Measurements from ENCODE around the gene PNLDC1.
A peak's percentile ranks its signal among the peaks of the same experiment; 100 is the strongest.
"Not testable (repeated sequence)": the region's sequence is repeated elsewhere in the genome, so short reads cannot be mapped to it uniquely, and the experiment has no call there.

PNLDC1 gene

DNA sequence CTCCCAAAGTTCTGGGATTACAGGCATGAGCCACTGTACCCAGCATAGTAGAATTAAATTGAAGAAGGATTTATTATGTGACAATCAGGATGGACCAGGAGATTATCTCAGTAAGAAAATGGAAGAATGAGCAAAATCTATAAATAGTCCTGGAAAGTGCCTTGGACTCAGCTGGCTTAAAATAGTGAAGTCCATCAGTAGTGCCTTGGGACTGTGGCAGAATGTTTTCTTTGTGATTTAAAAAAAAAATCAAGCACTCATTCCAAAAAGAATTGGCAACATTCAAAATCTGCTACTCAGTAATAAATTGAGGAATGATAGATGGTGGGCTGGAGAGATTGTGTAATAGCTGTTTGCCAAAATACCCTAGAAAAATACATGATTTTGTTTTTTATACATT is 53.7 kb downstream of the PNLDC1 start:
- H3K4me1 ChIP-seq (ENCODE audit: control insufficient read depth, insufficient read depth, low read length): no peaks in the 10 kb centered on the region
- no peak overlapping the region for H3K27ac ChIP-seq (ENCODE audit: low read length)
- no peaks in the 10 kb centered on the region for H3K27me3 ChIP-seq (ENCODE audit: control insufficient read depth, insufficient read depth, low read length)
- H3K36me3 ChIP-seq (ENCODE audit: control insufficient read depth, insufficient read depth, low read length): no peaks in the 10 kb centered on the region
- no peak overlapping the region for H3K4me3 ChIP-seq (ENCODE audit: low read length)
- H3K9me3 ChIP-seq (ENCODE audit: control insufficient read depth, insufficient read depth, low read length): no peaks in the 10 kb centered on the region
- no peak for DNase-seq (ENCODE audit: low read depth, low spot score)

DNA sequence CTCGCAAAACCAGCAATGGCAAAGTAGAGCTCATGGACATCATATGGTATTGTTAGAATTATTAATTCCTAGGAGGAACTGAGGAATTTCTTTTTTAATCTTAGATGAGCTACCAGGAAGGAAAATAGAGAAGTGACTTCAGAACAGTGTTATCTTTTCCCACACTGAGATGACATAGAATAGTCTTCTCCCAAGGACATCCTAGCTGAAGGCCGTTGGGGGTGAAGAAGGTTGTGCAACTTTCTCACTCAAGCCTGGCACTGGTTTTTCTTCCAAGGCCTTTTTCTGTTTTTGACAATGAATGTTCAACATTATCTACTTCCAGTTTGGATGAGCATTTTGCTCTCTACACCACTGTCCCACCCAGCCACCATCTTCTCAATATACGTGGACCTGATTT is 54.9 kb downstream of the PNLDC1 start:
- DNase-seq (ENCODE audit: low read depth, low spot score): no peak
- no CpG with 5 or more reads among the region's 3 CpGs for WGBS (ENCODE audit: insufficient coverage, insufficient read length)

DNA sequence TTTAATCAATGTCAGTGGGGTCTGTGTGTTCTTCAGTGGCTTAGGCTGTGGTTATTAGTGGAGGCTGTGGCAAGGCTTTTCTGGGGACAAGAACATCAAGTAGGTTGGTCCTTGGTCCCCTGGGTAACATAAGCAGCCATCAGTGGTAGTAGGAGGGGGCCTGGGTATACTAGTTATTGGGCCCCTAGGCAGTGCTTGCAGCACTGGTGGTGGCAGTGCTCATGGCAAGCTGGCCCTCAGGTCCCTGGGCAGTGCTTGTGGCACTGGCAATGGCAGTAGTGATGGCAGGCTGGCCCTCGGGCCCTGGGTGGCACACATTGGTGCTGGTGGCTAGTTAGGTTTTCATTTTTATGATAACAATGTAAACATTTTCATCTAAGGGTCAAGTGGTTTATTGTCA is 58.2 kb downstream of the PNLDC1 start:
- no peaks in the 10 kb centered on the region for H3K27me3 ChIP-seq (ENCODE audit: control insufficient read depth, insufficient read depth, low read length)
- H3K36me3 ChIP-seq (ENCODE audit: control insufficient read depth, insufficient read depth, low read length): no peaks in the 10 kb centered on the region
- no peak overlapping the region for H3K4me3 ChIP-seq (ENCODE audit: low read length)
- H3K4me1 ChIP-seq (ENCODE audit: control insufficient read depth, insufficient read depth, low read length): no peaks in the 10 kb centered on the region
- H3K27ac ChIP-seq (ENCODE audit: low read length): no peak overlapping the region
- H3K9me3 ChIP-seq (ENCODE audit: control insufficient read depth, insufficient read depth, low read length): no peaks in the 10 kb centered on the region
- WGBS (ENCODE audit: insufficient coverage, insufficient read length): no CpG with 5 or more reads among the region's 1 CpG
- DNase-seq (ENCODE audit: low read depth, low spot score): no peak

More for the DNA sequence above, 54.9 kb downstream of the PNLDC1 start:
- H3K36me3 ChIP-seq (ENCODE audit: control insufficient read depth, insufficient read depth, low read length): no peaks in the 10 kb centered on the region
- no peak overlapping the region for H3K27ac ChIP-seq (ENCODE audit: low read length)
- no peaks in the 10 kb centered on the region for H3K9me3 ChIP-seq (ENCODE audit: control insufficient read depth, insufficient read depth, low read length)
- H3K27me3 ChIP-seq (ENCODE audit: control insufficient read depth, insufficient read depth, low read length): no peaks in the 10 kb centered on the region
- no peaks in the 10 kb centered on the region for H3K4me1 ChIP-seq (ENCODE audit: control insufficient read depth, insufficient read depth, low read length)
- H3K4me3 ChIP-seq (ENCODE audit: low read length): no peak overlapping the region

DNA sequence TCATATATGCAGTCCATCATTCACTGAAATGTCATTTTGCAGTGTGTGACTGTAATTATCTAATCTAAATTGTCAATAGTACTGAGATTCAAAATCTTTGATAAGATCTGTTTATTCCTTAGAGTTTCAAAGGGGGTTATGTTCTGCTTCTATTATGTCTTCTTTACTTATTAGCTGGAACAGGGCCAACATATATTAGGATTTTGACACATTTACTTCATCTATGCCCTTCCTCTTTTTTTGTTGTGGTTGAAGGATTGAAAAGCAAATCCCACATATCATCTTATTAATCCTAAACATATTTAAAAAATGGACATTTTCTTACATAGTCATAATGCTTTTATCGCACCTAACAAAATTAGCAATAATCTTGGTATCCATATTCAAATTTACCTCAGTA is 60.4 kb downstream of the PNLDC1 start:
- no peaks in the 10 kb centered on the region; the same call in 1 of the 2 replicates for H3K9me3 ChIP-seq (ENCODE audit: control insufficient read depth, insufficient read depth, low read length)
- H3K27ac ChIP-seq (ENCODE audit: low read length): no peak overlapping the region
- WGBS (ENCODE audit: insufficient coverage, insufficient read length): 100% methylated on average over 1 of the region's 1 CpG
- no peaks in the 10 kb centered on the region for H3K4me1 ChIP-seq (ENCODE audit: control insufficient read depth, insufficient read depth, low read length)
- DNase-seq (ENCODE audit: low read depth, low spot score): no peak
- H3K4me3 ChIP-seq (ENCODE audit: low read length): no peak overlapping the region
- no peaks in the 10 kb centered on the region for H3K36me3 ChIP-seq (ENCODE audit: control insufficient read depth, insufficient read depth, low read length)
- H3K27me3 ChIP-seq (ENCODE audit: control insufficient read depth, insufficient read depth, low read length): no peaks in the 10 kb centered on the region

DNA sequence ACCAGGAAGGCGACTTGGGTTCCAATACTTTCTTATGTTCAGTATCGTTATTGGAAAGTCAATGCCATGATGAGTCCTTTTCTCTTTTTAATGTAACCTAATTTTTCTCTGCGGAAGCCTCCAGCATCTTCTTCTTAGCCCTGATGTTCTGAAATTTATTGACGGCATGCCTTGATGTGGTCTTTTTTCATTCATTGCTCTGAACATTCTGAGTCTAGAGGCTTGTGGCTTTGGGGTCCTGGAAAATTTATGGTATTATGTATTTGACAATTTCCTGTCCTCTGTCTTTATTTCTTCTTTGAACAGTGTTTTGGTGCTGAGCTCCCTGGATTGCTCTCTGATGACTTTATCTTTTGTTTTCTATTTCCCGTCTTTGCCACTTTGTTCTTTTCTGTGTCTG is 62.0 kb downstream of the PNLDC1 start:
- H3K36me3 ChIP-seq (ENCODE audit: control insufficient read depth, insufficient read depth, low read length): no peaks in the 10 kb centered on the region
- H3K4me3 ChIP-seq (ENCODE audit: low read length): no peak overlapping the region
- H3K27me3 ChIP-seq (ENCODE audit: control insufficient read depth, insufficient read depth, low read length): no peaks in the 10 kb centered on the region
- H3K9me3 ChIP-seq (ENCODE audit: control insufficient read depth, insufficient read depth, low read length): no peaks in the 10 kb centered on the region; the same call in 1 of the 2 replicates
- no peak for DNase-seq (ENCODE audit: low read depth, low spot score)
- no peak overlapping the region for H3K27ac ChIP-seq (ENCODE audit: low read length)
- WGBS (ENCODE audit: insufficient coverage, insufficient read length): no CpG with 5 or more reads among the region's 5 CpGs
- no peaks in the 10 kb centered on the region for H3K4me1 ChIP-seq (ENCODE audit: control insufficient read depth, insufficient read depth, low read length)

DNA sequence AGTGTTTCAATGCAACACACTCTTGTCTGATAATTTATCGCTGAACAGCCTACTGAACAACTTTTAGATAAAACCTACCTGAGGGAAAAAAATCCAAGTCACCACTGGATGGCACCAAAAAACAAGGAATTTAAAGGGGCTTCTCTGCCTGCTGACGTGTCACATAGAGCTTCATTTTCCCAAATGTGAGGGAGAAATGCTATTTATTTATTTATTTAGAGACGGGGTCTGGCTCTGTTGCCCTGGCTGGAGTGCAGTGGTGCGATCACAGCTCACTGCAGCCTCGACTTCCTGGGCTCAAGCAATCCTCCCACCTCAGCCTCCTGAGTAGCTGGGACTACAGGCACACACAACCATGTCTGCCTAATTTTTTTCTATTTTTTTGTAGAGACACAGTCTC is 63.3 kb downstream of the PNLDC1 start:
- peak; percentile 25 for DNase-seq (ENCODE audit: low read depth, low spot score)
- no CpG with 5 or more reads among the region's 5 CpGs for WGBS (ENCODE audit: insufficient coverage, insufficient read length)
- H3K27me3 ChIP-seq (ENCODE audit: control insufficient read depth, insufficient read depth, low read length); H3K4me3 ChIP-seq (ENCODE audit: low read length); H3K27ac ChIP-seq (ENCODE audit: low read length); H3K9me3 ChIP-seq (ENCODE audit: control insufficient read depth, insufficient read depth, low read length); H3K4me1 ChIP-seq (ENCODE audit: control insufficient read depth, insufficient read depth, low read length); H3K36me3 ChIP-seq (ENCODE audit: control insufficient read depth, insufficient read depth, low read length): not testable (repeated sequence)

DNA sequence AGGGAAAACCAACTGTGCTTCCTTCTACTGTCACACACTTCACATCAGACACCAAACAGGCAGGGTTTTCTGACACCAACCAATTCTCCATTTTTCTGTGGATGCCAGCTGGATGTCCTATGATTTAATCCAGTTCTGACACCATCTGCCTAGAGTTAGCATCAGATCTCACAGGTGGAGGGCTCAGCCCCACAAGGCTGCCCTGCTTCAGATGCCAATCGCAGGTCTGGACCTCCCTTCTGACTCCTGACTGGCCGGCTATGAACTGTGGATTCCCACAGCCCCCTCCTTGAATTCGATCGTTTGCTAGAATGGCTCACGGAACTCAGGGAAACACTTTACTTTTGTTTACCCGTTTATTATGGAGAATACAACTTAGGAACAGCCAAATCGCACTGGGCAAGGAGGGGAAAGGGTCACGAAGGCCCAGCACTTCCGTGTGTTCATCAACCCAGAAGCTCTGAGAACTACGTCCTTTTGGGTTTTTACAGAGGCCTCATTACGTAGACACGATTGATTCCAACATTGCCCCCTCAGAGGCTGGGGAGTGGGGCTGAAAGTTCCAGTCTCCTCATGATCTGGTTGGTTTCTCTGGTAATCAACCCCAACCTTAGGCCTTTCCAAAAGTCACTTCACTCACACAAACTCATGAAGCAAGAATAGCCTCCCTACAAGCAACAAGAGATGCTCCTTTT is 65.3 kb downstream of the PNLDC1 start:
- Histone ChIP-seq H3K27ac (ENCODE audit: low read length) (no peak overlapping the region), H3K4me3 (ENCODE audit: low read length) (no peak overlapping the region), H3K4me1 (ENCODE audit: control insufficient read depth, insufficient read depth, low read length) (no peaks in the 10 kb centered on the region), H3K9me3 (ENCODE audit: control insufficient read depth, insufficient read depth, low read length) (no peaks in the 10 kb centered on the region; the same call in 1 of the 2 replicates), H3K36me3 (ENCODE audit: control insufficient read depth, insufficient read depth, low read length) (no peaks in the 10 kb centered on the region), H3K27me3 (ENCODE audit: control insufficient read depth, insufficient read depth, low read length) (no peaks in the 10 kb centered on the region)
- no CpG with 5 or more reads among the region's 12 CpGs for WGBS (ENCODE audit: insufficient coverage, insufficient read length)
- DNase-seq (ENCODE audit: low read depth, low spot score): no peak

DNA sequence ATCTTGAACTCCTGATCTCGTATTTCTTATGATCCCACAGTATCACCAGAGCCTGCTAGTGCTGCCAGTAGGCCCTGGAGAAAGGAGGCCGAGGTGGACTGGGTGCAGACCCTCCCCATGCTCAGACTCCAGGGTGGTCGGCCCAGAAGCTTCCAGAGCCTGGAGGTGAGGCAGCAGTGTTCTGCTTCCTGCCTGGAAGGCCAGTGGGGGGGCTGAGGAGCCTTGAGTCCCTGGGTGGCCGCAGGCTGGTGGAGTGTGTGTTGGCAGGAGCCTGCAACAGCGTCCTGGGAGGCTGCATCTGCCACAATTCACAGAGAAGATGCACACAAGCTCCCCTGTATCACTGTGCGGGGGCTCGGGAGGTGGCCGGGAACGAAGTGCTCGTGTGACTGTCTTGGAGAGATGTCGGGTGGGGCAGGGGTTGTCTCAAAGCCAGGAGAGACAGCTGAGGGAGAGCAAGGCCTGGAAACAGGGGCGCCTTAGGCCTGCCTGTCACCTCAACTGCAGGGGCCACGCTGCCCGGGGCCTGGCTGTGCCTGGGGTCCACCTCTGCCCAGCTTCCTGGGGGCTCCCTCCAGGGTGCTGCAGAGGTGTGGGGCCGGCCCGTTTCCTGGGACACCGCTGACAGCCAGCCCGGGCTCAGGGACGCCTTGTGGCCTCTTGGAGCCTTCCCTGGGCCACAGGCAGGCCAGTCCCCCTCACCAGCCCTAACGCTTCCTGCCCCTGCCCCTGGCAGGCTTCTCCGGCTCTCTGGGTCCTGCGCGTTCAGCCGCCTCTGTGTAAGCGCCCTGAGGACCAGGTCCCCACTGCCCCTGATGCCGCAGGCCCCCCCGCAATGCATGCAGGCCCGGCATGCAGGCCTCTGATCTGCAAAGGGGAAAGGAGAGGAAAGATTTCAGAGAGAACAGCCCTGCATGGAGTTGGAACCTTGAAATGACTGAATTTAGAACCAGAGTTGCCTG is 66.5 kb downstream of the PNLDC1 start:
- no CpG with 5 or more reads among the region's 28 CpGs for WGBS (ENCODE audit: insufficient coverage, insufficient read length)
- no peaks in the 10 kb centered on the region for H3K27me3 ChIP-seq (ENCODE audit: control insufficient read depth, insufficient read depth, low read length)
- no peaks in the 10 kb centered on the region; the same call in 1 of the 2 replicates for H3K9me3 ChIP-seq (ENCODE audit: control insufficient read depth, insufficient read depth, low read length)
- DNase-seq (ENCODE audit: low read depth, low spot score): no peak
- no peaks in the 10 kb centered on the region for H3K4me1 ChIP-seq (ENCODE audit: control insufficient read depth, insufficient read depth, low read length)
- H3K27ac ChIP-seq (ENCODE audit: low read length): no peak overlapping the region
- H3K36me3 ChIP-seq (ENCODE audit: control insufficient read depth, insufficient read depth, low read length): no peaks in the 10 kb centered on the region
- no peak overlapping the region for H3K4me3 ChIP-seq (ENCODE audit: low read length)

All from iPS DF 6.9 (cell line).